SU-DHL-6 (cell line): ENCODE measurements around the gene GRIK3.

Experiments used
- EZH2phosphoT487 ChIP-seq: fragments of 200-600 bp; sonication (generic), shearing (Covaris generic); conservative IDR thresholded peaks from 2 replicates; pipeline ENCODE4 v1.6.1; 2018; ENCODE audit warnings: mild to moderate bottlenecking, antibody characterized with exemption, low read length, moderate library complexity, mixed read lengths
- TF ChIP-seq, protein P1 (sequence below): fragments of 200-600 bp; sonication (generic); IDR thresholded peaks from one replicate; pipeline ENCODE4 v1.5.1; 2017; ENCODE audit warnings: antibody characterized with exemption, mild to moderate bottlenecking, low read length, moderate library complexity; ENCODE audit not compliant: insufficient read depth, poor library complexity, severe bottlenecking

DNA sequence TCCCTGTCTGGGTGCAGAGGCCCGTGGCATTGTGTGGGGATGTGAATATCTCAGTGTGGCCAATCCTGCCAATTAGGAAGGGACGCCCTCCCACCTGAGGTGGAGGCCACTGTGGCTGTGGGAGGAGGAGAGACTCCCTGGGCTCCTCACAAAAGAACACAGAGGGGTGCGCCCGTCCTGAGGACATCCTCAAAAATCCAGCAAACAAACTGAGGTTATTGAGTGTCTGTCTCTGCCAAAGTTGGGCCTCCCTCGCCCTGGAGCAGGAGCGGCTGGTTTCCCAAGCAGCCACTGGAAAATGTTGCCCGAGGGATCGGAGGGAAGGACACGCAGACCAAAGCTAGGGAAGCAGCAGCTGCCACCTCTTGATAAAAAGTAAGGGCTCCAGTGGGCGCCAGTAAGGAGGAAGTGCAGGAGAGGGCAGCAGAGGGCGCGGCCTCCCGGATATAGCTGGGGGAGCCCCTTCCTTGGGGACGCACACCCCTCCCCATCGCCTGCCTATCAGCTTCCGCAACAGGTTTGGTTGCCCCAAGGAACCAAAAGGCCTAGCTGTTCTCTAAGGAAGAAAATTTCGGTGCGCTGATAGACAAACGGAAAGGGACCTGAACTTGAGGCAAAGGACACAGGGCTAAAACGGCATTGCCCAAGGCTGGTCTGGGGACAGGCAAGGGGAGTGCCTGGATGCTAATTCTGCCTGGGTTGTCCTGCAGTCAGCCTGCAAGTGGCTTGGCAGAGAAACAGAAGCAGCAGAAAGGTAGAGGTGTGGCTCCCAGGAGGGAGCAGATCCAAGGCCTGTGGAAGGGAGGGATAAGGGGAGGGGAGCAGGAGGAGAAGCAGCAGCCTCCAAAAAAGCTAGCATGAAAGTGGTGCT is 1.7 kb upstream of the GRIK3 start:
- TF ChIP-seq, protein P1, sequence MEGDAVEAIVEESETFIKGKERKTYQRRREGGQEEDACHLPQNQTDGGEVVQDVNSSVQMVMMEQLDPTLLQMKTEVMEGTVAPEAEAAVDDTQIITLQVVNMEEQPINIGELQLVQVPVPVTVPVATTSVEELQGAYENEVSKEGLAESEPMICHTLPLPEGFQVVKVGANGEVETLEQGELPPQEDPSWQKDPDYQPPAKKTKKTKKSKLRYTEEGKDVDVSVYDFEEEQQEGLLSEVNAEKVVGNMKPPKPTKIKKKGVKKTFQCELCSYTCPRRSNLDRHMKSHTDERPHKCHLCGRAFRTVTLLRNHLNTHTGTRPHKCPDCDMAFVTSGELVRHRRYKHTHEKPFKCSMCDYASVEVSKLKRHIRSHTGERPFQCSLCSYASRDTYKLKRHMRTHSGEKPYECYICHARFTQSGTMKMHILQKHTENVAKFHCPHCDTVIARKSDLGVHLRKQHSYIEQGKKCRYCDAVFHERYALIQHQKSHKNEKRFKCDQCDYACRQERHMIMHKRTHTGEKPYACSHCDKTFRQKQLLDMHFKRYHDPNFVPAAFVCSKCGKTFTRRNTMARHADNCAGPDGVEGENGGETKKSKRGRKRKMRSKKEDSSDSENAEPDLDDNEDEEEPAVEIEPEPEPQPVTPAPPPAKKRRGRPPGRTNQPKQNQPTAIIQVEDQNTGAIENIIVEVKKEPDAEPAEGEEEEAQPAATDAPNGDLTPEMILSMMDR: no peak
- no peak for TF ChIP-seq EZH2phosphoT487
